PFSK-1 (cell line): ENCODE data around the gene CRHR2.

Source experiments
- FOXP2 ChIP-seq: optimal IDR thresholded peaks from 2 replicates; pipeline ENCODE3; 2011; ENCODE audit warnings: borderline replicate concordance, control low read depth, inconsistent platforms; ENCODE audit not compliant: insufficient read depth; ENCODE audit errors: extremely low read length, extremely low read depth
- POLR2AphosphoS5 ChIP-seq: IDR thresholded peaks from 2 replicates; pipeline ENCODE4 v1.6.1; 2012; ENCODE audit warnings: low read depth, mild to moderate bottlenecking, control low read depth, low read length, moderate library complexity
- SIN3A ChIP-seq: IDR thresholded peaks from 2 replicates; pipeline ENCODE4 v1.6.1; 2012; ENCODE audit warnings: mild to moderate bottlenecking, low read length, moderate library complexity, borderline replicate concordance; ENCODE audit not compliant: insufficient read depth
- TAF1 ChIP-seq: IDR thresholded peaks from 2 replicates; pipeline ENCODE4 v1.6.1; 2012; ENCODE audit warnings: low read length, control low read depth, borderline replicate concordance; ENCODE audit not compliant: insufficient read depth
- TF ChIP-seq, protein P1 (sequence below), 2 experiments: IDR thresholded peaks; 2 replicates each; pipeline versions ENCODE4 v1.6.1 to v1.8.0; 2011 to 2012; ENCODE audit warnings: low read depth in 2 of 2, low read length in 2 of 2, control low read depth in 1 of 2, inconsistent platforms in 1 of 2, mild to moderate bottlenecking in 1 of 2, moderate library complexity in 1 of 2; ENCODE audit not compliant: insufficient read depth in 1 of 2

CRHR2 gene

DNA sequence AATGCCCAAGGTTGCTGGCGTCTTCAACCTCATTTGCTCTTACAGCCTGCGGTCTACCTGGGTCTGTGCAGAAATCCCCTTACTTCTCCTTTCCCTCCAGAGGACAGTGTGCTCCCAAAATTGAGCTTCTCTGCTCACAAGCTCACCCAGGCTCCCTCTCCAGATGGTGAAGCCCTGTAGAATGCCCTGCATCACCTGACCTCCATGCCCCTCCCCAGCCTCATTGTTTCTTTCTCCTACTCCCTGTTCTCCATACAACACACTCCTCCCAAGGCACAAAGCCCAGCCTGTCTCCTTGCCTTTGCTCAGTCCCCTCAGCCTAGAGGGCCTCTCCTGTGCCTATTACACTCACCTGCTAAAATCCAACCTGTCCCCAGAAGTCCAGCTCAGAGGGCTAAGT is 3.5 kb downstream of the CRHR2 start:
- TF ChIP-seq, protein P1, sequence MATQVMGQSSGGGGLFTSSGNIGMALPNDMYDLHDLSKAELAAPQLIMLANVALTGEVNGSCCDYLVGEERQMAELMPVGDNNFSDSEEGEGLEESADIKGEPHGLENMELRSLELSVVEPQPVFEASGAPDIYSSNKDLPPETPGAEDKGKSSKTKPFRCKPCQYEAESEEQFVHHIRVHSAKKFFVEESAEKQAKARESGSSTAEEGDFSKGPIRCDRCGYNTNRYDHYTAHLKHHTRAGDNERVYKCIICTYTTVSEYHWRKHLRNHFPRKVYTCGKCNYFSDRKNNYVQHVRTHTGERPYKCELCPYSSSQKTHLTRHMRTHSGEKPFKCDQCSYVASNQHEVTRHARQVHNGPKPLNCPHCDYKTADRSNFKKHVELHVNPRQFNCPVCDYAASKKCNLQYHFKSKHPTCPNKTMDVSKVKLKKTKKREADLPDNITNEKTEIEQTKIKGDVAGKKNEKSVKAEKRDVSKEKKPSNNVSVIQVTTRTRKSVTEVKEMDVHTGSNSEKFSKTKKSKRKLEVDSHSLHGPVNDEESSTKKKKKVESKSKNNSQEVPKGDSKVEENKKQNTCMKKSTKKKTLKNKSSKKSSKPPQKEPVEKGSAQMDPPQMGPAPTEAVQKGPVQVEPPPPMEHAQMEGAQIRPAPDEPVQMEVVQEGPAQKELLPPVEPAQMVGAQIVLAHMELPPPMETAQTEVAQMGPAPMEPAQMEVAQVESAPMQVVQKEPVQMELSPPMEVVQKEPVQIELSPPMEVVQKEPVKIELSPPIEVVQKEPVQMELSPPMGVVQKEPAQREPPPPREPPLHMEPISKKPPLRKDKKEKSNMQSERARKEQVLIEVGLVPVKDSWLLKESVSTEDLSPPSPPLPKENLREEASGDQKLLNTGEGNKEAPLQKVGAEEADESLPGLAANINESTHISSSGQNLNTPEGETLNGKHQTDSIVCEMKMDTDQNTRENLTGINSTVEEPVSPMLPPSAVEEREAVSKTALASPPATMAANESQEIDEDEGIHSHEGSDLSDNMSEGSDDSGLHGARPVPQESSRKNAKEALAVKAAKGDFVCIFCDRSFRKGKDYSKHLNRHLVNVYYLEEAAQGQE (IDR thresholded peaks at IDR 0.05; ENCODE audit: insufficient read depth in 1 of 2, low read depth in 2 of 2, low read length in 2 of 2): no peak
- TF ChIP-seq POLR2AphosphoS5: no peak
- no peak for TF ChIP-seq SIN3A
- no peak for TF ChIP-seq TAF1
- no peak for TF ChIP-seq FOXP2

DNA sequence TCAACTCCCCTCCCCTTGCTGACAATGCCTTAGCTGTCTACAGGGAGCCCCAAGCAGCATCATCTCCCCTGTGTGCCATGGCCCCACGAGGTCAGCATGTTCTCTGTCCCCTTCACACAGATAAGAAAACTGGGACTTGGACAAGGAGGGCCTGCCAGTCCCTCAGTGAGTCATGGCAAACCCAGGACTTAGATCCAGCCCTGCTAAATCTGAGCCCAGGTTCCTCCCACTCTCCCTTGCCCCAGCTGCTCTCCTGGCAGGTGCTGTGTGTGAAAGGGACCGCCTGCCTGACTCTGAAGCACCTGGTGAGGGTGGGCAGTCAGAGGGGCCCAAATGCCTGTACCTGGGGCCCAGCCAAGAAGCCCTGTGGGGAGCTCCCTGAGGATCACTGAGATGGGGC is 7.4 kb downstream of the CRHR2 start:
- TF ChIP-seq SIN3A: no peak
- TF ChIP-seq TAF1: no peak
- TF ChIP-seq POLR2AphosphoS5: no peak
- TF ChIP-seq, protein P1 (IDR thresholded peaks at IDR 0.05; ENCODE audit: insufficient read depth in 1 of 2, low read depth in 2 of 2, low read length in 2 of 2): no peak
- no peak for TF ChIP-seq FOXP2

DNA sequence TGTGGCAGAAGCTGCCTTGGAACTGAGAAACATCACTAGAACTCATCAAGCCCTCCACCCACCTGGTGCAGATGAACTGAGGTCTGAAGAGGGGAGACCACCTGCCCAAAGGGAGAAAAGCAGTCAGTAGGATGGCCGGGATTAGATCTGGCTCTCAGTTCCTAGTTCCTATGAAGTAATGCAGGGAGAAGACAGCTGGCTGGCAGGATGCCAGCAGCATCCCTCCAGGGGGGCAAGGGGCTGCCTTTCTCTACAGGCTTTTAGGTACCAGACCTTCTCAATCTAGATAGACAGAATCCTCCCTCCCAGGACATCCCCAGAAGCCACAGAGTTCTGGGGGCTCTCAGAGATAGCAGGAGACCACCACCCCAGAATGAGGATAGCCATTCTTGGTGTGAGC is 7.8 kb downstream of the CRHR2 start:
- TF ChIP-seq, protein P1 (IDR thresholded peaks at IDR 0.05; ENCODE audit: insufficient read depth in 1 of 2, low read depth in 2 of 2, low read length in 2 of 2): no peak
- no peak for TF ChIP-seq TAF1
- no peak for TF ChIP-seq SIN3A
- no peak for TF ChIP-seq POLR2AphosphoS5
- TF ChIP-seq FOXP2: no peak

DNA sequence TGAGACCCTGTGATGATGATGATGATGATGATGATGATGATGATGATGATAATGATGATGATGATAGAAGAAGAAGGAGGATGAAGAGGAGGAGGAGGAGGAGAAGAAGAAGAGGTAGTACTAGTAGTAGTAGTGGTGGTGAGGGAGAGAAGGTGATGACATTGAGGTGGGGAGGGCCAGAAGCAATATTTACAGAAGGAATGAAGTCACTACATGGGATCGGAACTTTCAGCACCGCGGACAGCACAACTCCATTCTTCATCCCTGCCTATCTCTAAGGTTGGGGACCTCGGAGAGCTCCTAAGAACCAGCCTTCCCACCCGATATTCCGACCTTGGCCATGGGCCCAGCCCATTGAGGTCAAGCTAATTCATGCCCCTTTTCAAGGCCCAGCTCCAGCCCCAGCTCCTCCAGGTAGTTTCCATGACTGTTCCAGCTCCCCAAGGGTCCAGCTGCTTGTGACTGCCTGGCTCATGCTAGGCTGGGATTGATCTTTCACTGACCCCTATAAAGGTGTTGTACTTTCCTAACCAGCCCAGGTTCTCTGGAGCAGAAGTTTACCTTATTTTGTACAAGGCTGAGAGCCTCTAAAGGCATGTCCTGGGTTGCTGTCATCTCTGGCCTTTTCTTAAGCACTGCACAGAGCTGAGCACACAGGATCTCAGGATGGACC is 10.3 kb downstream of the CRHR2 start:
- TF ChIP-seq POLR2AphosphoS5 (no peak), SIN3A (peak; percentile 85; the same call in 1 of the 2 replicates)
- TF ChIP-seq, protein P1 (IDR thresholded peaks at IDR 0.05; ENCODE audit: insufficient read depth in 1 of 2, low read depth in 2 of 2, low read length in 2 of 2): peak; percentile 97 to 99

DNA sequence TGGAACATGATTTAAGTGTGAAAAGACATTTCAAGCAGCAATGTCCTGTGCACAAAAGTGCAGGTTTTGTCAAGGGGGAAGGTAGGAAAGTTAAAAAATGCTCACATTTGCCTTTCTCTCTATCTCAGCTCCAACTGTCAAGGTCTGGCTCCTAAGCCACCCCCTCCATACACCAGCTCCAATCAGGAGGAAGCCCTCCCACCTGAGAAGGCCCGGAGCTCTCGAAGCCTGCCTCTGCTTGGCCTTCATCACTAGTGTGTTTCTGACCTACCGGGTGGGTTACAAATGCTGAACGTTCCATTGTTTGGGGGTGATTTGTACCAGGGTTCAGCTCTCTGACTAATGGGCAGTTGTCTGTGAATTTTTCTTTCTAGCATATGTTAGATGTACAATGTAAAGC is 14.2 kb downstream of the CRHR2 start:
- no peak for TF ChIP-seq POLR2AphosphoS5
- TF ChIP-seq, protein P1 (IDR thresholded peaks at IDR 0.05; ENCODE audit: insufficient read depth in 1 of 2, low read depth in 2 of 2, low read length in 2 of 2): no peak
